NT2/D1 (cell line): ENCODE data around the gene S100A16.

Source experiments
- DNase-seq: peaks from one replicate; pipeline ENCODE4 v3.0.0-alpha.2; 2011; ENCODE audit warnings: low read depth, low spot score
- H3K27me3 ChIP-seq: 2 replicates; pipeline ENCODE4 v1.6.0; 2011; ENCODE audit warnings: mild to moderate bottlenecking; ENCODE audit not compliant: insufficient read length, insufficient read depth
- H3K36me3 ChIP-seq: 2 replicates; pipeline ENCODE4 v1.6.1; 2011; ENCODE audit warnings: mild to moderate bottlenecking, low read length, mixed read lengths; ENCODE audit not compliant: insufficient read depth, insufficient read length
- H3K4me1 ChIP-seq: 2 replicates; pipeline ENCODE4 v1.5.1; 2011; ENCODE audit not compliant: insufficient read depth, insufficient read length
- H3K4me3 ChIP-seq: 2 replicates; pipeline ENCODE4 v1.5.1; 2011; ENCODE audit warnings: low read depth; ENCODE audit not compliant: insufficient read length
- H3K9ac ChIP-seq: 2 replicates; pipeline ENCODE4 v1.6.0; 2011; ENCODE audit warnings: low read depth; ENCODE audit not compliant: insufficient read length
- H3K9me3 ChIP-seq: 2 replicates; pipeline ENCODE4 v1.5.1; 2011; ENCODE audit warnings: mild to moderate bottlenecking, low read length; ENCODE audit not compliant: insufficient read depth
- SUZ12 ChIP-seq: IDR thresholded peaks from 2 replicates; pipeline ENCODE4 v1.6.1; 2011; ENCODE audit not compliant: insufficient read length, insufficient read depth; ENCODE audit errors: extremely low read depth
- YY1 ChIP-seq: IDR thresholded peaks from 2 replicates; pipeline ENCODE4 v1.6.1; 2011; ENCODE audit not compliant: insufficient read length, insufficient read depth
- ZNF274 ChIP-seq: IDR thresholded peaks from 2 replicates; pipeline ENCODE4 v1.6.1; 2011; ENCODE audit warnings: mild to moderate bottlenecking, low read depth, low read length

The S100A16 gene

GRCh38 chr1:153652805-153653500 lies 40.0 kb upstream of the S100A16 start:
- Histone ChIP-seq H3K4me3 (no peak overlapping the region), H3K36me3 (no peaks in the 10 kb centered on the region), H3K4me1 (peaks cover 3% of the 10 kb centered on the region), H3K9me3 (no peaks in the 10 kb centered on the region), H3K9ac (no peak overlapping the region), H3K27me3 (no peaks in the 10 kb centered on the region)
- TF ChIP-seq YY1 (no peak), ZNF274 (no peak), SUZ12 (no peak)
- no peak for DNase-seq

GRCh38 chr1:153651771-153652170 lies 38.8 kb upstream of the S100A16 start:
- Histone ChIP-seq H3K4me3 (no peak overlapping the region), H3K27me3 (no peaks in the 10 kb centered on the region), H3K36me3 (peaks cover 7% of the 10 kb centered on the region), H3K9me3 (no peaks in the 10 kb centered on the region), H3K4me1 (peaks cover 3% of the 10 kb centered on the region), H3K9ac (no peak overlapping the region)
- DNase-seq: no peak
- TF ChIP-seq SUZ12 (no peak), YY1 (no peak), ZNF274 (no peak)

GRCh38 chr1:153649863-153650235 lies 36.9 kb upstream of the S100A16 start:
- H3K36me3 ChIP-seq: peaks cover 26% of the 10 kb centered on the region
- H3K9ac ChIP-seq: no peak overlapping the region

GRCh38 chr1:153649137-153649862 lies 36.4 kb upstream of the S100A16 start:
- DNase-seq: no peak
- H3K4me3 ChIP-seq: no peak overlapping the region

More at GRCh38 chr1:153649863-153650235, 36.9 kb upstream of the S100A16 start:
- no peaks in the 10 kb centered on the region for H3K27me3 ChIP-seq
- DNase-seq: no peak
- H3K4me1 ChIP-seq: peaks cover 3% of the 10 kb centered on the region
- H3K9me3 ChIP-seq: no peaks in the 10 kb centered on the region
- no peak overlapping the region for H3K4me3 ChIP-seq
- TF ChIP-seq YY1: no peak
- no peak for TF ChIP-seq SUZ12
- no peak for TF ChIP-seq ZNF274

GRCh38 chr1:153648000-153648643 lies 35.2 kb upstream of the S100A16 start:
- H3K9me3 ChIP-seq: no peaks in the 10 kb centered on the region
- TF ChIP-seq ZNF274 (no peak), SUZ12 (no peak)
- H3K9ac ChIP-seq: no peak overlapping the region
- DNase-seq: no peak
- peaks cover 3% of the 10 kb centered on the region for H3K4me1 ChIP-seq
- no peaks in the 10 kb centered on the region for H3K27me3 ChIP-seq
- H3K4me3 ChIP-seq: no peak overlapping the region
- peaks cover 43% of the 10 kb centered on the region for H3K36me3 ChIP-seq

More at GRCh38 chr1:153649137-153649862, 36.4 kb upstream of the S100A16 start:
- H3K27me3 ChIP-seq: no peaks in the 10 kb centered on the region
- no peaks in the 10 kb centered on the region for H3K9me3 ChIP-seq
- peaks cover 3% of the 10 kb centered on the region for H3K4me1 ChIP-seq
- H3K36me3 ChIP-seq: peaks cover 31% of the 10 kb centered on the region
- no peak for TF ChIP-seq ZNF274
- no peak for TF ChIP-seq YY1
- no peak for TF ChIP-seq SUZ12
- H3K9ac ChIP-seq: no peak overlapping the region

- Histone ChIP-seq H3K27me3 (no peaks in the 10 kb centered on the region), H3K9ac (no peak overlapping the region), H3K4me3 (no peak overlapping the region), H3K9me3 (no peaks in the 10 kb centered on the region), H3K36me3 (peaks cover 51% of the 10 kb centered on the region), H3K4me1 (peaks cover 3% of the 10 kb centered on the region)
- no peak for TF ChIP-seq SUZ12
- no peak for TF ChIP-seq YY1
- no peak for TF ChIP-seq ZNF274
- no peak for DNase-seq
Observed at GRCh38 chr1:153647346-153647714, 34.4 kb upstream of the S100A16 start.
